Measurements from ENCODE around the gene PALM3.
A peak's percentile ranks its signal among the peaks of the same experiment; 100 is the strongest.
"Not testable (repeated sequence)": the region's sequence is repeated elsewhere in the genome, so short reads cannot be mapped to it uniquely, and the experiment has no call there.

Gene PALM3

DNA sequence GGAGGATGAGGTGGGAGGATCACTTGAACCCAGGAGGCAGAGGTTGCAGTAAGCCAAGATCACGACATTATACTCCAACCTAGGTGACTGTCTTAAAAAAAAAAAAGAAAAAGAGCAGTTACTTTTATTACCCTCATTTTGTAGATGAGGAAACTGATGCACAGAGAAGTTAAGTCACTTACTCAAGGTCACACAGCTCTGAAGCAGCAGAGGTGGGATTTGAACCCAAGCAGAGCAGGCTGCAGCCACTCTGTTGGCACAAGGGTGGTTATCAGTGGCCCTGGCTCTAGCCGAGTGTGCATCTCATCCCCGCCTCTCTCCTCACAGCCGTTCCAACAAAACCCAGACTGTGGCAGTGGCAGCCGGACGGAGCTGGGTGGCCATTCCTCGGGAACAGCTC is 22.7 kb downstream of the PALM3 start:
- Histone ChIP-seq H3K4me3 (no peak overlapping the region), H3K27ac (no peak overlapping the region)

DNA sequence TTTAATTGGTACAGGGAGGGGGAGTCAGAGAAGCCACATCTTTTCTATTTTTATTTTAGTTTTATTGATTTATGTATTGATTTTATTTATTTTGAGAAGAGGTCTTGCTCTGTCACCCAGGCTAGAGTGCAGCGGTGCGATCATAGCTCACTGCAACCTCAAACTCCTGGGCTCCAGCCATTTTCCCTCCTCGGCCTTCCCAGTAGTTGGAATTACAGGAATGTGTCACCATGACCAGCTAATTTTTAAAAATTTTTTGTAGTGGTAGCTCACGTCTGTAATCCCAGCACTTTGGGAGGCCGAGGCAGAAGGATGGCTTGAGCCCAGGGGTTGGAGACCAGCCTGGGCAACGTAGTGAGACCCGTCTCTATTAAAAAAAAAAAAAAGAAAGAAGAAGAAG is 26.2 kb downstream of the PALM3 start:
- H3K27ac ChIP-seq: no peak overlapping the region
- no peak overlapping the region for H3K4me3 ChIP-seq

DNA sequence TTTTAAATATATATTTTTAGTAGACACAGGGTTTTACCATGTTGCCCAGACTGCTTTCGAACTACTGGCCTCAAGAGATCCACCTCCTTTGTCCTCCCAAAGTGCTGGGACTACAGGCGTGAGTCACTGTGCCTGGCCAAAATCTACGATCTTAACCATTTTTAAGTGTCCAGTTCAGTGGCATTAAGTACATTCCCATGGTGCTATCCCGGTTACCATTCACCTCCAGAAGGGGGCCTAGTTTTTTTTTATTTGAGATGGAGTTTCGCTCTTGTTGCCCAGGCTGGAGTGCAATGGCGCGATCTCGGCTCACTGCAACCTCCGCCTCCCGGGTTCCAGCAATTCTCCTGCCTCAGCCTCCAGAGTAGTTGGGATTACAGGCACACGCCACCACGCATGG is 26.7 kb downstream of the PALM3 start:
- not testable (repeated sequence) for H3K27ac ChIP-seq, H3K4me3 ChIP-seq

DNA sequence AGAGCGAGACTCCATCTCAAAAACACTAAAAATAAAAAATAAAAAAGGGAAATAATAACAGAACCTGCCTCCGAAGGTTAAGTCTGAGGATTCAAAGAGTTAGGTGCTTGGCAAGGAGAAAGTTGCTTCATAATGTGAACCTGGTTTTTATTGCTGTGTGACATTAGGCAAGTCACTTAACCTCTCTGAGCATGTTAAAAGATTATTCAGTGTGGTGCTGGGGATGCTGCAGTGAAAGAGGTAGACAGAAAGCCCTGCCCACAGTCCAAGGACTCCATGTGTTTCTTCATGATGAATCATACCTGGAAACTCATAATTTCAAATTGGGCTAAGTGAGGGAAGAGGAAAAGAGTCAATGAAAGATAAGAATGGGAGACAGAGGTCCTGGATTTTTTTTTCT is 27.9 kb downstream of the PALM3 start:
- Histone ChIP-seq H3K27ac (no peak overlapping the region), H3K4me3 (no peak overlapping the region)

DNA sequence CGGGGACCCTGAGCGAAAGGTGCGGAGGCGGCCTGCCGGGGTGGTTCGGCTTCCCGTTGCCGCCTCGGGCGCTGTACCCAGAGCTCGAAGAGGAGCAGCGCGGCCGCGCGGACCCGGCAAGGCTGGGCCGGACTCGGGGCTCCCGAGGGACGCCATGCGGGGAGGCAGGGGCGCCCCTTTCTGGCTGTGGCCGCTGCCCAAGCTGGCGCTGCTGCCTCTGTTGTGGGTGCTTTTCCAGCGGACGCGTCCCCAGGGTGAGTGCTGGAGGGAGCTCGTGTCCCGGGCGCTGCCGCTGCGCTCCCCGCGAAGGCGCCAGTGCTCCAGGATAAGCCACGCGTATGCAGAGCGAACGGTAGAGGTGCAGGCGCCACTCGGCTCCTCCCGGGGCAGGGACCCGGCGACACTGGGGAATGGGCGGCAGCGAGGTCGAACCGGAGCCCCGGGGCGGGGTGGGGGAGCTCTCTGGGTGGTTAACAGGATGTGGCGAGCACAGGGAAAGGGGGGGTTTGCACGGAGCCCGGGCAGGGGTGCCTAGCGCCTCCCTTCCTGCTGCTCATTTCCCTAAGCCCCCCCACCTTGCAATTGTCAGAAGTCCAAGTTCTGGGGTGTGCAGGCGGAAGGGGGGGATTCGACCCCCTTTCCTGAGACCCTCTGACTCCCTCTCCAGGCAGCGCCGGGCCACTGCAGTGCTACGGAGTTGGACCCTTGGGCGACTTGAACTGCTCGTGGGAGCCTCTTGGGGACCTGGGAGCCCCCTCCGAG is 30.0 kb downstream of the PALM3 start, which contains the start of gene IL27RA:
IL27RA (plus strand) TSS at position 44 of the 762 bp plus-strand sequence; CDS start at position 155, 111 bp downstream.
- Histone ChIP-seq H3K4me3 (peak within 1 kb of the TSS; percentile 51 to 64 (median 58)), H3K27ac (peak within 1 kb of the TSS; percentile 28 to 97 (median 86))

DNA sequence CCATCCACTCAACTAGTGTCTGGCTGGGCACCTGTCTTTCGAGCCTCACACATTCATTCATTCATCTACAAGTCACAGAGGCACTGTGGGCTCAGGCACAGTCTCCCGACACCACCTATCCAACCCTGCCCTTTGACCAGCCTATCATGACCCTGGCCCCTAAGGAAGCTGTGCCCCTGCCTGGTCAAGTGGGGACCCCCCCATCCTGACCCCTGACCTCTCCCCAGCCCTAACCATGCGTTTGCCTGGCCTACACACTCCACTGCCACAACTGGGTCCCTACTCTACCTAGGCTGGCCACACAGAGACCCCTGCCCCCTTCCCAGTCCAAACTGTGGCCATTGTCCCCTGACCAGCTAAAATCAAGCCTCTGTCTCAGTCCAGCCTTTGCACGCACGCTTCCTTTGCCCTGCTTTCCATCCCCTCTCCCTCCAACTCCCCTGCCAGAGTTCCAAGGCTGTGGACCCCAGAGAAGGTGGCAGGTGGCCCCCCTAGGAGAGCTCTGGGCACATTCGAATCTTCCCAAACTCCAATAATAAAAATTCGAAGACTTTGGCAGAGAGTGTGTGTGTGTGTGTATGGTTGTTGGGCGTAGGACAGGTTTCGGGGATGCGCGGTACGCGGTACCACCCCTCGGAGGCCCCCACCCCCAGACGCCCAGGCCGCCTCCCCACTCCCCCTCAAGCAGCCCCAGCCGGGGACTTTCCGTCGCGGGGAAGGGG is 30.7 kb downstream of the PALM3 start:
- Histone ChIP-seq H3K4me3 (peak overlapping the region; percentile 51 to 64 (median 58)), H3K27ac (peak overlapping the region in 20 of 21 experiments; percentile 28 to 97 (median 86))

DNA sequence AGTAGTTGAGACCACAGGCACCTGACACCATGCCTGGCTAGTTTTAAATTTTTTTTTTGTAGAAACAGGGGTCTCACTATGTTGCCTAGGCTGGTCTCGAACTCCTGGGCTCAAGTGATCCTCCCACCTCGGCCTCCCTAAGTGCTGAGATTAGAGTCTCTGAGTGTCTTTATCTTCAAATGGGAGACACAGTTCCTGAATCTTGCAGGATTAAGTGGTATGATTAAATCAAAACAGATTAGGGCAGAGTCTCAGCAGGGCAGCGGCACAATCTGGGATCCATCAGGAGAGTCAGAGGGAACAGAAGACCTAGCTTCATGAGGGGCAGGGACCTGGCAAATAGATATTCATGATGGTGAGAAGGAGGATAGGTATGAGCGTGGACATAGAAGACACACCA is 33.0 kb downstream of the PALM3 start:
- Histone ChIP-seq H3K27ac (no peak overlapping the region), H3K4me3 (no peak overlapping the region)

DNA sequence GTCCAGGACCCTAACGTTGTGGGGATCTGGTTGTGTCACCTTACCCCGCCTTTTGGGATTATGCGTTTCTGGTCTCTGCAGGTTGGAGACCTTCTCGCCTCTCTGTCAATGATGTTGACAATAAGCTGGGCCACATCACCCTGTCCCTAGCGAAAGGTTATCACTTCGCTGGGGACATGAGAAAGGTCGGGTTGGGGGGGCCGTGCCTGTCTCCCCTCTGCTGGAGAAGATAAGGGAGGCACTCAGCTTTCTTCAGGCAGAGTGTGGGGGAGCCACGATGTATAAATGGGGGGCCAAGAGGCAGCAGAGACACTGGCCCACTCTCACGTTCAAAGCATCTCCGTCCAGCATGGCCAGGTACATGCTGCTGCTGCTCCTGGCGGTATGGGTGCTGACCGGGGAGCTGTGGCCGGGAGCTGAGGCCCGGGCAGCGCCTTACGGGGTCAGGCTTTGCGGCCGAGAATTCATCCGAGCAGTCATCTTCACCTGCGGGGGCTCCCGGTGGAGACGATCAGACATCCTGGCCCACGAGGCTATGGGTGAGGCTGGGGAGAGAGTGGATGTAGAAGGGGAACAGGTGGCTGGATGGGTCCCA is 33.9 kb downstream of the PALM3 start, which contains the start of gene RLN3:
RLN3 (plus strand) TSS at position 293 of the 595 bp plus-strand sequence; CDS start at position 350, 57 bp downstream.
- no peak within 1 kb of the TSS for H3K4me3 ChIP-seq
- H3K27ac ChIP-seq: no peak within 1 kb of the TSS

DNA sequence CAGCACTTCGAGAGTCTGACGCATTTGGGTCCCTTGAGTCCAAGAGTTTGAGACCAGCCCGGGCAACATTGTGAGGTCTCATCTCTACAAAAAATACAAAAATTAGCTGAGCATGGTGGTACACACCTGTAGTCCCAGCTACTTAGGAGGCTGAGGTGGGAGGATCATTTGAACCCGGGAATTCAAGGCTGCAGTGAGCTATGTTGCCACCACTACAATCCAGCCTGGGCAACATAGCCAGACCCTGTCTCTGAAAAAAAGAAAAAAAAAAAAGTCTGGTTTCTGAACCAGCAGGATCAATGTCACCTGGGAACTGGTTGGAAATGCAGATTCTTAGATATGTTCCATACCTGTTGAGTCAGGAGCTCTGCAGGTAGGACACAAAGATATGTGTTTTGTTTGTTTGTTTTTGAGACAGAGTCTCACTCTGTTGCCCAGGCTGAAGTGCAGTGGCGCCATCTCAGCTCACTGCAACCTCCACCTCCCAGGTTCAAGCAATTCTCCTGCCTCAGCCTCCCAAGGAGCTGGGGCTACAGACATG is 35.2 kb downstream of the PALM3 start:
- H3K27ac ChIP-seq, H3K4me3 ChIP-seq: not testable (repeated sequence)

DNA sequence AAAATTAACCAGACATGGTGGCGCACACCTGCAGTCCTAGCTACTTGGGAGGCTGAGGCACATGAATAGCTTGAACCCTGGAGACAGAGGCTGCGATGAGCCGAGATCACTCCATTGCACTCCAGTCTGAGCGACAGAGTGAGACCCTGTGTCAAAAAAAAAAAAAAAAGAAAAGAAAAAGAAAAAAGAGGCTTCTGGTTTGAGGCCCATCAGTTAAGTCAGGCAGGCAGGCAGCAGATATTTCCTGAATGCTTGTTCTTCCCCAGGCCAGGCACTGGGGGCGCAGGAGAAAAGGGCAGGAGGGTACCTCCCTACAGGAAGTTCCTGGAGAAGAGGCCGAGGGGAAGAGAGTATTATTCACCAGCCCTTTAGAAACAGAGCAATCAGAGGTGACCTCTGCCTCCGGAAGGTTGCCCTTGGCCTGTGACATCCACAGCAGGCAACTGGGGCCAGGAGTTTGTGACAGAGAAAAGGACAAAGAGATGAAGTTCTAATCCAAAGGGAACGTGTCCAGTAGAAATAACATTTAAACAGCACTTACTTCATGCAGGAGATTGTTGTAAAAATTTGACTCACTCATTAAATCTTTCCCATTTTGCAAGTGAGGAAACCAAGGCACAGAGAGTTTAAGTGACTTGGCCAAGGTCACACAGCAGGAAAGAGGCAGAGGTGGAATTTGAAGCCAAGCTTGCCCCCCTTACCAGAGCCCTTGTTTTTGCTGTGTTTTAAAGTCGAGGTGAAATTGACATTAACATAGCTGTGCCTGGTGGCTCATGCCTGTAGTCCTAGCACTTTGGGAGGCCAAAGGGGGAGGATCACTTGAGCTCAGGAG is 38.3 kb downstream of the PALM3 start:
- Histone ChIP-seq H3K27ac (peak overlapping the region in 4 of 21 experiments; percentile 0 to 43 (median 30)), H3K4me3 (no peak overlapping the region)

DNA sequence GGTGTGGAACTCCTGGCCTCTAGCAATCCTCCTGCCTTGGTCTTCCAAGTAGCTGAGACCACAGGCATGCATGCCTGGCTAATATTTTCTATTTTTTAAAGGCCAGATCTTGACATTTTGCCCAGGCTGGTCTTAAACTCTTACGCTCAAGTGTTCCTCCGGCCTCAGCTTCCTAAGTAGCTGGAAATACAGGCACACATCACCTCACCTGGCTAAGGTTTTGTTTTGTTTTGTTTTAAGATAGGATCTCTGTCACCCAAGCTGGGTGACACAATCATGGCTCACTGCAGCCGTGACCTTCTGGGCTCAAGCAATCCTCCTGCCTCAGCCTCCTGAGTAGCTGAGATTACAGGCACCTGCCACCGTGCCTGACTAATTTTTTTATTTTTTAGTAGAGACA is 39.4 kb downstream of the PALM3 start:
- Histone ChIP-seq H3K27ac (no peak overlapping the region), H3K4me3 (no peak overlapping the region)

DNA sequence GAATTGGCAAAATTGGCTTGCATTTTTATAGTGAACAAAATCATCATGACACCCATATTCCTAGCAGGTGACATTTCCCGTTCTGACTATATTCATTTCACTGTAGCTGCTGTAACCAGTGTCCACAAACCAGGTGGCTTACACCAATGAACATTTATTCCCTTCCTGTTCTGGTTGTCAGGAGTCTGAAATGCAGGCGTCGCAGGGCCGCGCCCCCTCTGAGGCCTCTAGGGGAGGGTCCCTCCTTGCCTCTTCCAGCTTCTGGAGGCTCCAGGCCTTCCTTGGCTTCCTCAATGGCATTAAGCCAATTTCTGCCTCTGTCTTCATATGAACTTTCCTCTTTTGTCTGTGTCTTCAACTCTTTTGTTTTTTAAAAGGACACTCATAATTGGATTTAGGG is 40.4 kb downstream of the PALM3 start:
- Histone ChIP-seq H3K27ac (peak overlapping the region in 1 of 21 experiments; percentile 15), H3K4me3 (no peak overlapping the region)

DNA sequence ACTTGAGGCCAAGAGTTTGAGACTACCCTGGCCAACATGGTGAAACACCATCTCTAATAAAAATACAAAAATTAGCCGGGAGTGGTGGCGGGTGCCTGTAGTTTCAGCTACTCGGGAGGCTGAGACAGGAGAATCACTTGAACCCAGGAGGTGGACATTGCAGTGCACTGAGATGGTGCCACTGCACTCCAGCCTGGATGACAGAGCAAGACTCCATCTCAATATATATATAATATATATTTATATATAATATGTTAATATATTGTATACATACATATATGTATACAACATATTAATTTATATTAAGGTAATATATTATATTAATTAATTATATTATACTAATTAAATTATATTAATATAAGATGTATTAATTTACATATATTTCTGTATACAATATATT is 42.1 kb downstream of the PALM3 start:
- H3K27ac ChIP-seq, H3K4me3 ChIP-seq: not testable (repeated sequence)

DNA sequence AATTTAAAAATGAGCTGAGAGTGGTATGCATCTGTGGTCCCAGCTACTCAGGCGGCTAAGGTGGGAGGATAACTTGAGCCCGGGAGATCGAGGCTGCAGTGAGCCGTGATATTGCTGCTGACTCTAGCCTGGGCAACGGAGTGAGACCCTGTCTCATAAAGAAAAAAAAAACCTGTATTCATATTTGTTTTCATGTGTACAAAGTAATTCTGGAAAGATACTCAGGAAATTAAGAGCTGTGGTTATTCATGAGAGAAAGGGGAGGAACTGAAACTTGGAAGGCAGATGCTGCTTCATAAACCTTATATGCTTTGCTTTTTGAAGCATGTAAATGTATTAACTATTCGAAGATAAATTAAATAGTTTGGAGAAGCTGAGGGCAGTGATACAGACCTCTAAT is 42.8 kb downstream of the PALM3 start:
- no peak overlapping the region for H3K4me3 ChIP-seq
- no peak overlapping the region for H3K27ac ChIP-seq

DNA sequence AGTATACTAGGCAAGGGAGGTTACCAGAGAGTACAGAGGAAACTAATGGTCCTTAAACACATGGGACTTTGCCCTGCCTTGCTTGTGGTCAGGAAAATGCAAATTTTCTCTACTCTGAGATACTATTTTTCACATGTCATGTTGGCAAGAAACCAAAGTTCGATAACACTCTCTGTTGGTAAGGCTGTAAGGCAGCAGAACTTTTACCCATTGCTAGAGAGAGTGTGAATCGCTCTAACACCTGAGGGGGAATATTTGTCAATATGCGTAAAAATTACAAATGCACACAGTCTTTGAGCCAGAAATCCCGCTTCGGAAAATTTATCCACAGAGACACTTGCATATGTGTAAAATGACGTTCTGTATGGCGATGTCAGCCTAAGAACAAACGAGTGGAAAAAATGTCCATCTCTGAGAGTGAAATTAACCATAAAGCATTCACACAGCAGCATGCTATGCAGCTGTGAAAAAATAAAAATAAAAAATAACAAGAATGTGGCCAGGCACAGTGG is 46.3 kb downstream of the PALM3 start:
- Histone ChIP-seq H3K27ac (no peak overlapping the region), H3K4me3 (no peak overlapping the region)

DNA sequence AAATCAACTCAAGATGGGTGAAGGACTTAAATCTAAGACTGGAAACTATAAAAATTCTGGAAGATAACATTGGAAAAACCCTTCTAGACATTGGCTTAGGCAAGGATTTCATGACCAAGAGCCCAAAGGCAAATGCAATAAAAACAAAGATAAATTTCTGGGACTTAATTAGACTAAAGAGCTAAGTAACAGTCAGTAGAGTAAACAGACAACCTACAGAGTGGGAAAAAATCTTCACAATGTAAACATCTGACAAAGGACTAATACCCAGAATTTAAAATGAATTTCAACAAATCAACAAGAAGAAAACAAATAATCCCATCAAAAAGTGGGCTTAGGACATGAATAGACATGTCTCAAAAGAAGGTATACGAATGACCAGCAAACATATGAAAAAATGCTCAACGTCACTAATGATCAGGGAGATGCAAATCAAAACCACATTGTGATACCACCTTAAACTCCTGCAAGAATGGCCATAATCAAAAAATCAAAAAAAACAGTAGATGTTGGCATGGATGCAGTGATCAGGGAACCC is 49.4 kb downstream of the PALM3 start:
- Histone ChIP-seq H3K4me3 (no peak overlapping the region), H3K27ac (no peak overlapping the region)

DNA sequence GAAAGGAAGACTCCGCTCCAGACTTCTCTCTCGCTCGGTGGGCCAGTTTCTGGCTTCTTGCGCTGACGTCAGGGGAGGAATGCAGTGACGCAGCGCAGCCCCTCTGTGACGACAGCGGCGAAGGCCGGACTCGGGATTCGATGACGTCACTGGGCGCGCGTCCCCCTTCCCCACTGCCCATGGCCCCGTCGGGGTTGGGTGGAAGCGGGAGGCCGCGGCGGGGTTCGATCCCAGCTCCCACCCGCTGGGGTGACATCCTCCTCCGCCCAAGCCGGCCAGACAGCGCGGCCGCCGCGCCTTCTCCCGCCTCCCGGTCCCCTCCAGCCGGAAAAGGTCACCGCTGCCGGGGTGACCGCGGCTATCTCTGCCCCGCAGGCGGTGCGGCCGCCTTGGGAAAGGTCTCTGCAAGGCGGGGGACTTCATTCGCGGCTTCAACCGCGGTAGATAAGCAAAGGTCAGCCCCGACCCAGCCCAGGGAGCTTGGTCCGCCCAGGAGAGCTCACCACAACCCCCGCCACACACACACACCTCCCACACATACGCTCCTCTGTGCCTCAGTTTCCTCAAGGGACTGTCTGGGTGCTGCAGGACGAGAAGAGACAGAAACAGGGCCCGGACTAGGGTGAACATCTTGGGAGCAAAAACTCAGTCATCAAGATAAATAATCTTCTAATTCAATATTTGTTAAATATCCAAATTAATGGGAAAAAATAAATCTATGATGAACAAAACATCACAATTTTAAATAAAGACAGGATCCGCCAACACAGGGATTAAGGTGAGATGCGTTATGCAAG is 54.9 kb downstream of the PALM3 start:
- peak overlapping the region; percentile 74 to 100 (median 99) for H3K27ac ChIP-seq

DNA sequence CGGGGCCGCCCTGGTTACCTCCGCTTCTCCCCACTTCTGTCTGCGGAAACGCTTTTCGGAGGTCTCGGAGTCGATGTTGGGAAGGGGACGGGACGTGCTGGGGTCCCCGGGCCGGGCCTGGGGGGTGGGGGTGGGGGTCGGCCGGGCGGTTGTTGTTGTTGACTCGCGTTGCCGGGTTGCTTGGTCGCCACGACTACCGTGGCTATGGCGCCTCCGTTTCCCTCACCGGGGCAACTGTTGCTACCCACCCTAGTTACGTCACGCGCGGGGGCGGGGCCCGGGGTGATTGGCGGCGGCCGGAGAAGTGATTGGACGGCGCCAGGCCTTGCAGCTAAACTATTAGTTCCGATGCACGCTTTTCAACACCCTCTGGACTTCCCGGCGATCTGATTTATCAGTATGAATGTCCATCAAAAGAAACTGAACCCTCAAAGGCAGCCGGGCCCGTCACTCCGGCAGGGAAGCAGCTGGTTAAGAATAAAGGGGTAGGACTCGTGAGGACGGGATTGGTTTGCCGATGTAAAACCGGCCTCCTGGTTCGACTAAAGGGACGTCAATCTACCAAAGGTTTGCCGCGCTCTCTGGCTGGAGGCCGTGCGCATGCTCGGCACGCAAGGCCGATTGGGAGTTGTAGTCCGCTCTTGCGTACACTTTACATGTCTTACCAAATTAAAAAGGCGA is 55.7 kb downstream of the PALM3 start, which contains the start of gene RFX1:
RFX1 (minus strand) TSS at position 236 of the 681 bp plus-strand sequence. CDS start 12,477 bp downstream, outside the sequence.
- H3K27ac ChIP-seq: peak within 1 kb of the TSS; percentile 92 to 100 (median 99)
- H3K4me3 ChIP-seq: peak within 1 kb of the TSS; percentile 65 to 93 (median 79)

More for the DNA sequence above, 54.9 kb downstream of the PALM3 start:
- peak overlapping the region; percentile 65 to 93 (median 79) for H3K4me3 ChIP-seq
